MM.1S (cell line): ENCODE measurements around the gene OSBPL1A.

Source experiments
- EZH2 ChIP-seq: fragments of 300-600 bp; sonication (generic); optimal IDR thresholded peaks from 2 replicates; pipeline ENCODE3; 2017; ENCODE audit warnings: low read depth, mild to moderate bottlenecking, antibody characterized with exemption, low read length, mixed read lengths
- EZH2phosphoT487 ChIP-seq: fragments of 300-600 bp; sonication (generic); IDR thresholded peaks from 2 replicates; pipeline ENCODE4 v1.6.1; 2018; ENCODE audit warnings: antibody characterized with exemption, low read length
- TF ChIP-seq, protein P1 (sequence below): fragments of 300-600 bp; sonication (generic); IDR thresholded peaks from 2 replicates; pipeline ENCODE4 v1.5.1; 2016; ENCODE audit warnings: antibody characterized with exemption, low read length, mixed read lengths

DNA sequence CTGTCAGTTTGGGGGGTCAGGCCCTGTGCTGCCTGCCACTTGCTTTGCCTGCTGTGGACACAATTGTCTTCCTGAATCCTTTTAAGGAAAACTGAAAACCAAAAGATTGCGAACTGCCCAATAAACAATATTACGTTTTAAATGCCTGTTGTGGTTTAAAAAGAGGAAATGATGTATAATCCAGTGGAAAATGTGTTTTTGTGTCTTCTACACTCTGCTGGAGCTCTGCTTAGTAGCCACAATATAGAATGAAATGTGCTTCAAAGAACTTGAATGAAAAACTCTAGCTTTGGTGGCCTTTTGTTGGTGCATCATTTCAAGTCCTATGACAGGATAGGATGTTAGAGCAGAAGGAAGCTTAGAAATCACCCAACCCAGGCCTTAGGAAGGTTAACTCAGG lies 282.0 kb downstream of the OSBPL1A start:
- TF ChIP-seq, protein P1, sequence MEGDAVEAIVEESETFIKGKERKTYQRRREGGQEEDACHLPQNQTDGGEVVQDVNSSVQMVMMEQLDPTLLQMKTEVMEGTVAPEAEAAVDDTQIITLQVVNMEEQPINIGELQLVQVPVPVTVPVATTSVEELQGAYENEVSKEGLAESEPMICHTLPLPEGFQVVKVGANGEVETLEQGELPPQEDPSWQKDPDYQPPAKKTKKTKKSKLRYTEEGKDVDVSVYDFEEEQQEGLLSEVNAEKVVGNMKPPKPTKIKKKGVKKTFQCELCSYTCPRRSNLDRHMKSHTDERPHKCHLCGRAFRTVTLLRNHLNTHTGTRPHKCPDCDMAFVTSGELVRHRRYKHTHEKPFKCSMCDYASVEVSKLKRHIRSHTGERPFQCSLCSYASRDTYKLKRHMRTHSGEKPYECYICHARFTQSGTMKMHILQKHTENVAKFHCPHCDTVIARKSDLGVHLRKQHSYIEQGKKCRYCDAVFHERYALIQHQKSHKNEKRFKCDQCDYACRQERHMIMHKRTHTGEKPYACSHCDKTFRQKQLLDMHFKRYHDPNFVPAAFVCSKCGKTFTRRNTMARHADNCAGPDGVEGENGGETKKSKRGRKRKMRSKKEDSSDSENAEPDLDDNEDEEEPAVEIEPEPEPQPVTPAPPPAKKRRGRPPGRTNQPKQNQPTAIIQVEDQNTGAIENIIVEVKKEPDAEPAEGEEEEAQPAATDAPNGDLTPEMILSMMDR = no peak
- no peak for TF ChIP-seq EZH2phosphoT487
- no peak for TF ChIP-seq EZH2
